ENCODE results near the gene SP3.

The SP3 gene

GRCh38 chr2:173860082-173860481 is 105.1 kb downstream of the SP3 start:
- no peak overlapping the region for H3K4me3 ChIP-seq (ENCODE audit: low read length)
- DNase-seq (ENCODE audit: low read depth): no peak
- TF ChIP-seq CTCF (conservative IDR thresholded peaks at IDR 0.05; ENCODE audit: low read length): no peak

GRCh38 chr2:173858291-173858731 is 106.9 kb downstream of the SP3 start:
- DNase-seq (ENCODE audit: low read depth): no peak
- no peak overlapping the region for H3K4me3 ChIP-seq (ENCODE audit: low read length)
- no peak for TF ChIP-seq CTCF (conservative IDR thresholded peaks at IDR 0.05; ENCODE audit: low read length)

Data from AG10803 (cell line).